ENCODE measurements around the gene KCNN3. TPM values are rescaled to one million over a fixed set of nuclear protein-coding genes. Genes with fewer than 3 reads are reported as not detected.
"Not testable (repeated sequence)": the region's sequence is repeated elsewhere in the genome, so short reads cannot be mapped to it uniquely, and the experiment has no call there.

The KCNN3 gene
- total RNA-seq, 2 experiments from 2014 or later = 0.11 TPM; not detected in 1

DNA sequence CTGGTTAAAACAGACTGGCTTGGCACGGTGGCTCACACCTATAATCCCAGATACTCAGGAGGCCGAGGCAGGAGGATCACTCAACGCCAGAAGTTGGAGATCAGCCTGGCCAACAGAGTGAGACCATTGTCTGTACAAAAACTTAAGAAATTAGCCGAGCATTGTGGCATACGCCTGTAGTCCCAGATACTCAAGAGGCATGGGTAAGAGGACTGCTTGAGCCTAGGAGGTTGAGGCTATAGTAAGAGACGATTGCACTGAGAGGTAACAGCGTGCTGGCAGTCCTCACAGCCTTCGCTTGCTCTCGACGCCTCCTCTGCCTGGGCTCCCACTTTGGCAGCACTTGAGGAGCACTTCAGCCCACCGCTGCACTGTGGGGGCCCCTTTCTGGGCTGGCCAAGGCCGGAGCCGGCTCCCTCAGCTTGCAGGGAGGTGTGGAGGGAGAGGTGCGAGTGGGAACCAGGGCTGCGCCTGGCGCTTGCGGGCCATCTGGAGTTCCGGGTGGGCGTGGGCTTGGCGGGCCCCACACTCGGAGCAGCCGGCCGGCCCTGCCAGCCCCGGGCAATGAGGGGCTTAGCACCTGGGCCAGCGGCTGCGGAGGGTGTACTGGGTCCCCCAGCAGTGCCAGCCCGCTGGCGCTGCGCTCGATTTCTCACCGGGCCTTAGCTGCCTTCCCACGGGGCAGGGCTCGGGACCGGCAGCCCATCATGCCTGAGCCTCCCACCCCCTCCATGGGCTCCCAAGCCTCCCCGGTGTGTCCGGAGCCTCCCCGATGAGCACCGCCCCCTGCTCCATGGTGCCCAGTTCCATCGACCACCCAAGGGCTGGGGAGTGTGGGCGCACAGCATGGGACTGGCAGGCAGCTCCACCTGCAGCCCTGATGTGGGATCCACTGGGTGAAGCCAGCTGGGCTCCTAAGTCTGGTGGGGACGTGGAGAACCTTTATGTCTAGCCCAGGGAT lies 199.5 kb downstream of the KCNN3 start:
- H3K27me3 Mint-ChIP-seq; H3K36me3 Mint-ChIP-seq (ENCODE audit: low read depth); intact Hi-C loops (cut with micrococcal nuclease); H3K9me3 Mint-ChIP-seq; DNase-seq; ATAC-seq; H3K27ac Mint-ChIP-seq; H3K4me3 Mint-ChIP-seq: not testable (repeated sequence)
- POLR2A ChIA-PET = interaction anchor here (0.7 to 1.1 kb wide), 3 partner anchors 27 to 269 kb away, joined by 3 to 4 read pairs (median 3); no protein-coding TSS in a partner anchor
- CTCF ChIA-PET = interaction anchor here (0.6 to 3.1 kb wide), 45 partner anchors 9 to 380 kb away, joined by 3 to 29 read pairs (median 5); partner anchors contain the start of genes ADAM15 and PBXIP1
- peaks cover 11% of the 10 kb centered on the region for H3K4me1 Mint-ChIP-seq (ENCODE audit: low read depth)

- no peak overlapping the region for H3K27ac Mint-ChIP-seq
- ChIA-PET CTCF (interaction anchor here (0.6 to 3.1 kb wide), 48 partner anchors 9 to 381 kb away, joined by 3 to 29 read pairs (median 5); partner anchors contain the start of genes ADAM15, KCNN3 and PBXIP1), POLR2A (interaction anchor here (0.7 to 1.0 kb wide), 2 partner anchors 212 to 270 kb away, joined by 3 read pairs; no protein-coding TSS in a partner anchor)
- H3K27me3 Mint-ChIP-seq = no peaks in the 10 kb centered on the region
- peaks cover 11% of the 10 kb centered on the region for H3K4me1 Mint-ChIP-seq (ENCODE audit: low read depth)
- no peak overlapping the region for H3K4me3 Mint-ChIP-seq
- no peaks in the 10 kb centered on the region for H3K36me3 Mint-ChIP-seq (ENCODE audit: low read depth)
- intact Hi-C loops (cut with micrococcal nuclease) = loop anchor here (5.0 kb wide), 2 partner anchors 78 to 208 kb away; no protein-coding TSS in a partner anchor
- H3K9me3 Mint-ChIP-seq = no peaks in the 10 kb centered on the region
- ATAC-seq (peak; percentile 100), DNase-seq (peak; percentile 88)
- TF ChIP-seq, protein P1, sequence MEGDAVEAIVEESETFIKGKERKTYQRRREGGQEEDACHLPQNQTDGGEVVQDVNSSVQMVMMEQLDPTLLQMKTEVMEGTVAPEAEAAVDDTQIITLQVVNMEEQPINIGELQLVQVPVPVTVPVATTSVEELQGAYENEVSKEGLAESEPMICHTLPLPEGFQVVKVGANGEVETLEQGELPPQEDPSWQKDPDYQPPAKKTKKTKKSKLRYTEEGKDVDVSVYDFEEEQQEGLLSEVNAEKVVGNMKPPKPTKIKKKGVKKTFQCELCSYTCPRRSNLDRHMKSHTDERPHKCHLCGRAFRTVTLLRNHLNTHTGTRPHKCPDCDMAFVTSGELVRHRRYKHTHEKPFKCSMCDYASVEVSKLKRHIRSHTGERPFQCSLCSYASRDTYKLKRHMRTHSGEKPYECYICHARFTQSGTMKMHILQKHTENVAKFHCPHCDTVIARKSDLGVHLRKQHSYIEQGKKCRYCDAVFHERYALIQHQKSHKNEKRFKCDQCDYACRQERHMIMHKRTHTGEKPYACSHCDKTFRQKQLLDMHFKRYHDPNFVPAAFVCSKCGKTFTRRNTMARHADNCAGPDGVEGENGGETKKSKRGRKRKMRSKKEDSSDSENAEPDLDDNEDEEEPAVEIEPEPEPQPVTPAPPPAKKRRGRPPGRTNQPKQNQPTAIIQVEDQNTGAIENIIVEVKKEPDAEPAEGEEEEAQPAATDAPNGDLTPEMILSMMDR (IDR thresholded peaks at IDR 0.05) = peak; percentile 78
Observed at GRCh38 chr1:154669464-154670282, 200.4 kb downstream of the KCNN3 start.

DNA sequence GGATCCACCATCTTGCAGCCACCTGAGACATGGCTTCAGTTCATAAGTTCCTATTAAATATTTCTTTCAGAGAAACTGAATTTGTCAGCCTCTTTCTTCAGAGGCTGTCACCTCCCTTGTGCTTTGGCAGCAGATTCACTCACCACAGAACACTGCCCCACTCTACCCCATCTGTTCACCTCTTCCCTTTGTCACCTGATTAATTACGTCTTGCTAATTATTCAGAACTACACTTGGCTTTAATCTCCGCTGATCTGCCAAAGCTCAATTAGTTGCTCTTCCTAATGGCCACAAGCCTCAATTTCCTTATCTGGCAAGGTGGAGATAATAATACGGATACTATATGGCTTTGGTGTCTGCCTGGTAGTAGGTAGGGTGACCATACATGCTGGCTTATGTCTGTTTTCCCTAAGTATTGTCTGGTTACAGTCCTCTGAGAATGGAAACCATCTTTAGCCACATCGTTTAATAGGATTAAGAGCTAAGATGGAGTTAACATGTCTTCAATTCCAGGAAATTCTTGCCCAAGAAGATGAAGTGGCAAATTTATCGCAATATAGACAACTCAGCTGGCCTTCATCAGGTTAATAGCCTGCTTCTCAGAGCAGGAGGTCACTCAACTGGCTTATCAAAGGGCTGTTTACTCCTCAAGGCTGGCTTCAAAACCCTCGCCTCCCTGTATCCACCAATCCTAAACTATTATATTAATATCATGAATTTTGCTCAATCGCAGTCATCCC lies 203.9 kb downstream of the KCNN3 start:
- H3K27ac Mint-ChIP-seq = no peak overlapping the region
- ChIA-PET POLR2A (no interaction called here), CTCF (interaction anchor here (1.1 to 1.5 kb wide), 3 partner anchors 94 to 213 kb away, joined by 3 to 5 read pairs (median 4); no protein-coding TSS in a partner anchor)
- peaks cover 1% of the 10 kb centered on the region for H3K4me1 Mint-ChIP-seq (ENCODE audit: low read depth)
- peaks cover under 1% of the 10 kb centered on the region for H3K27me3 Mint-ChIP-seq
- DNase-seq = no peak
- TF ChIP-seq, protein P1 (IDR thresholded peaks at IDR 0.05) = no peak
- intact Hi-C loops (cut with micrococcal nuclease) = loop anchor here (5.0 kb wide), 2 partner anchors 81 to 211 kb away; no protein-coding TSS in a partner anchor
- H3K9me3 Mint-ChIP-seq = no peaks in the 10 kb centered on the region
- no peak overlapping the region for H3K4me3 Mint-ChIP-seq
- H3K36me3 Mint-ChIP-seq (ENCODE audit: low read depth) = no peaks in the 10 kb centered on the region
- no peak for ATAC-seq

GRCh38 chr1:154664331-154665002 lies 205.6 kb downstream of the KCNN3 start:
- no peak for ATAC-seq
- POLR2A ChIA-PET = no interaction called here
- DNase-seq = no peak
- Mint-ChIP-seq H3K9me3 (no peaks in the 10 kb centered on the region), H3K27ac (no peak overlapping the region), H3K27me3 (peaks cover 6% of the 10 kb centered on the region), H3K36me3 (ENCODE audit: low read depth) (no peaks in the 10 kb centered on the region), H3K4me1 (ENCODE audit: low read depth) (no peaks in the 10 kb centered on the region), H3K4me3 (no peak overlapping the region)
- CTCF ChIA-PET = interaction anchor here (1.0 to 1.7 kb wide), 4 partner anchors 23 to 220 kb away, joined by 3 read pairs; no protein-coding TSS in a partner anchor
- intact Hi-C loops (cut with micrococcal nuclease) = loop anchor here (5.0 kb wide), 2 partner anchors 83 to 213 kb away; no protein-coding TSS in a partner anchor
- TF ChIP-seq, protein P1 (IDR thresholded peaks at IDR 0.05) = no peak

All from activated CD8-positive, alpha-beta T cell treated with anti-CD3 and anti-CD28 coated beads for 36 hours (primary cell).